Measurements from ENCODE around the gene RIPPLY3.

The RIPPLY3 gene, protein sequence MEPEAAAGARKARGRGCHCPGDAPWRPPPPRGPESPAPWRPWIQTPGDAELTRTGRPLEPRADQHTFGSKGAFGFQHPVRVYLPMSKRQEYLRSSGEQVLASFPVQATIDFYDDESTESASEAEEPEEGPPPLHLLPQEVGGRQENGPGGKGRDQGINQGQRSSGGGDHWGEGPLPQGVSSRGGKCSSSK

DNA sequence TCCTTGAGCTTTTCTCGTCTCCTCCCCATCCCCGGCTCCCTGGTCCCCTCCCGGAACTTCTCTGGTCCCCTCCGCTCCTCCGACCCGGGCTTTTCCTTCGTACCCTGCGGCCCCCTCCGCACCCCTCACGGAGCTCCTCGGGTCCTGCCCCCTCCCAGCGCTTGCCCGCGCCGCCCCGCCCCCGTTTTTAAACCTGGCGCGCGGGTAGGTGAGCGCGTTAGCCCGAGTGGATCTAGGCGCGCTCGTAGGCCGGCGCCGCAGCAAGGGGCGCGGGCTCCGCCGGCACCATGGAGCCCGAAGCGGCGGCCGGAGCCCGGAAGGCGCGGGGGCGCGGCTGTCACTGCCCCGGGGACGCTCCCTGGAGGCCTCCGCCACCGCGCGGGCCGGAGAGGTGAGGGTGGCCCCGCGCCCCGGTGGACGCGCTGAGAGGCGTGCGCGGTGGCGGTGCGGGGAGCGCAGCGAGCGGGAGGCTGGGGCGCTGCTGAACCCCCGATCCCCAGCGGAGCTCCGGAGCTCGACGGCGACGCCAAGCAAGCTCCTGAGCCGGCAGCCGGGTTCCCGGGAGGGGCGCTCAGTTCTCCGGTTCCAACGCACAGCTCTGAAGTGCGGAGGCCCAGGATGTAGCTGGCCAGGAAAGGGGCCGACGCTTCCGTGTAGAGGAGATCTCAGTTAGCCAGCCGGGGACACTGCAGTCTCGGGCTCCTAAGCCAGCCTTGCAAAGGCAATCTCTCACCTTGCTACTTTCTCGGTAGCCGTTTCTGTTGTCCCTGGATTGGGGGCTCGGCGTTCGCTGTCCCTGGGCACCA, at the start of gene RIPPLY3:
TSS of gene RIPPLY3 (plus strand) at position 217 of the 806 bp plus-strand sequence. CDS start at position 288, 71 bp downstream.
- no peak for DNase-seq (ENCODE audit: extremely low read depth, low read depth)
- H3K4me3 ChIP-seq (replicated peaks; ENCODE audit: low read depth, low read length), result peak within 1 kb of the TSS; percentile 39
- TF ChIP-seq CTCF (IDR thresholded peaks at IDR 0.05; ENCODE audit: low read depth, low read length, missing control alignments), result no peak

DNA sequence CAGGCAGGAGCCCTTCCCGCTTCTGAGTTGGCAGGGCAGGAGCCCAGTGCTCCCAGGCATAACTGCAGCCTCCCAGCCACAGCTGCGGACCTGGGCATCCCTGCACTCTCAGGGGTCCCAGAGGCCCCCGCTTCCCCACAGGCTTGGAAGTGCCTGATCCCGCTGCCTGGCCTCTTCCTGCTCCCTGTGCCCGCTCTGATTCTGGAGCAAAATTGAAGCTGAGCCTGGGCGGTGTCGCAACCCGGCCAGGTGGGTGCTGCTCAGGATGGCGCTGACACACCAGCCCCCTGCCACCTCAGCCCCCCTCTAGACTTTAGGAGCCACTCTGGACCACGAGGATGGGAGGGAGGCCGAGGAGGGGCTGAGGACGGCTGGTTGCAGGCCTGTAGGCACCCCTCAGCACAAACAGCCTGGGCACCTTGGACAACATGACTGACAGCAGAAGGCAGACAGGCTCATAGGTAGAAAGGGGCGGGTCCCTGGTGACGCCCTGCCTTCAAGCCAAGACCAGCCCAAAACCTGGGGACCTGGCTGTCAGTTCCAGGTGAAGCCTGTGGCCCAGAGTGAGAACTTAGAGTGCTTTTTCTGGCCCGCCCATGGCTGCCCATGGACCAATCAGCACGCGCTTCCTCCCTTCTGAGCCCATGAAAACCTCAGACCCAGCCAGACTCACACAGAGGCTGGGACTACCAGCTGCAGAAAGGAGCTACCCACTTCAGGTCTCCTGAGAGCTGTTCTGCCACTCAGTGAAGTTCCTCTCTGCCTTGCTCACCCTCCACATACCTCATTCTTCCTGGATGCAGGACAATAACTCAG, 47.3 kb upstream of the RIPPLY3 start:
- DNase-seq (ENCODE audit: extremely low read depth, low read depth), result no peak
- H3K4me3 ChIP-seq (replicated peaks; ENCODE audit: low read depth, low read length), result no peak overlapping the region
- no peak for TF ChIP-seq CTCF (IDR thresholded peaks at IDR 0.05; ENCODE audit: low read depth, low read length, missing control alignments)

DNA sequence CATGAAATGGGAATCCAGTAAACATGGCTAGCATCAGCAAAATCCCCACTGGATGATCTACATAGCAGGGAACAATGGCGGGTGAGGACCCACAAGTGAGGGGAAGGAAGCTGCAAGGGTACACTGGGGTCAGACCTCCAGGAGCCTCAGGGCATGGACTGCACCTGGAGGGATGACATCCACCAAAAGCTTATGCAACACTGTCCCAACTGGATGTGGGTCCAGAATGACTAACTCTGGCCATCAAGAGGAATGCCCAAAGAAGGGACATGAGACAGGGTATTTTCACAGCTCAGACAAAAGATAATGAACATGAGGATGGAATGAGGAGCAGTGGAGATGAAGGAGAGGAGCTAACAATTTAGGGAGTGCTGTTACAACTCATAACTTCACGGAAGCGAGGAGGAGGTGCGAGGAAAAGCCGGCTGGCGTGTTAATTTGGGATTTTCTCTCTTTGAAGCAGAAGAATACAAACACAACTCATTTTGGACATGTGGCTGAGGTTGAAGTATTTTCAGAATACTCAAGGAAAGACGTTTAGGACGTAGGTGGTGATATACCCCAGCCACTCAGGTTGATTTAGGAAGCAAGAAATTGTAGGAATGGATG, 45.7 kb upstream of the RIPPLY3 start:
- no peak for DNase-seq (ENCODE audit: extremely low read depth, low read depth)
- TF ChIP-seq CTCF (IDR thresholded peaks at IDR 0.05; ENCODE audit: low read depth, low read length, missing control alignments), result no peak
- H3K4me3 ChIP-seq (replicated peaks; ENCODE audit: low read depth, low read length), result no peak overlapping the region

GRCh38 chr21:36962098-36962780, 44.3 kb upstream of the RIPPLY3 start:
- TF ChIP-seq CTCF (IDR thresholded peaks at IDR 0.05; ENCODE audit: low read depth, low read length, missing control alignments), result no peak
- no peak overlapping the region for H3K4me3 ChIP-seq (replicated peaks; ENCODE audit: low read depth, low read length)
- DNase-seq (ENCODE audit: extremely low read depth, low read depth), result no peak

GRCh38 chr21:36964398-36964797, 42.1 kb upstream of the RIPPLY3 start:
- TF ChIP-seq CTCF (IDR thresholded peaks at IDR 0.05; ENCODE audit: low read depth, low read length, missing control alignments), result no peak

More at GRCh38 chr21:36964398-36964797, 42.1 kb upstream of the RIPPLY3 start:
- DNase-seq (ENCODE audit: extremely low read depth, low read depth), result no peak
- H3K4me3 ChIP-seq (replicated peaks; ENCODE audit: low read depth, low read length), result no peak overlapping the region
